Astrocyte of the cerebellum (primary cell): ENCODE results near the gene ECE1.

Experiments used
- DNase-seq: peaks from one replicate; pipeline ENCODE4 v3.0.0-alpha.2; 2011; ENCODE audit warnings: low read depth
- H3K4me3 ChIP-seq: 2 replicates; pipeline ENCODE4 v1.5.1; 2011; ENCODE audit warnings: mild to moderate bottlenecking, low read depth, low read length, moderate library complexity
- in situ Hi-C: cut with HindIII; loops from 2 replicates; pipeline ENCODE4 v1.10.0; 2017; ENCODE audit warnings: low sequenced_read_pairs
- TF ChIP-seq, protein P1 (sequence below): IDR thresholded peaks from 2 replicates; pipeline ENCODE4 v1.5.1; 2012; ENCODE audit warnings: low read length, low read depth, moderate library complexity, mild to moderate bottlenecking; ENCODE audit errors: missing control alignments

ECE1 gene

DNA sequence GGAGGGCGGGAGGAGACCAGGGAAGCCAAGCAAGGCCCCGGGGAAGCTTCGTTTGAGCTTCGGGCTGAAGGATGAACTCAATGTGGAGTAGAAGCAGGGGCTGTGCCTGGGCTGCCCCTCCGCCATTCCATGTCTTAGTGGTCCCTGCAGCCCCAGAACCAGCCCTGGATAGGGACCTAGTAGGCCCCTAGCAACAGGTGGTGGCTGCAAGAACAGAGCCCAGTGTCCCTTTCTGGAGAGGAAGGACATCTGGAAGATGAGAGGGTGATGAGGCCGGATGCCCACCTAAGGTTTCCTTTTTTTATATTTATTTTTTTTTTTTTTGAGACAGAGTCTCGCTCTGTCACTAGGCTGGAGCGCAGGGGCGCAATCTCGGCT is 27.2 kb downstream of the ECE1 start:
- DNase-seq: no peak
- TF ChIP-seq, protein P1, sequence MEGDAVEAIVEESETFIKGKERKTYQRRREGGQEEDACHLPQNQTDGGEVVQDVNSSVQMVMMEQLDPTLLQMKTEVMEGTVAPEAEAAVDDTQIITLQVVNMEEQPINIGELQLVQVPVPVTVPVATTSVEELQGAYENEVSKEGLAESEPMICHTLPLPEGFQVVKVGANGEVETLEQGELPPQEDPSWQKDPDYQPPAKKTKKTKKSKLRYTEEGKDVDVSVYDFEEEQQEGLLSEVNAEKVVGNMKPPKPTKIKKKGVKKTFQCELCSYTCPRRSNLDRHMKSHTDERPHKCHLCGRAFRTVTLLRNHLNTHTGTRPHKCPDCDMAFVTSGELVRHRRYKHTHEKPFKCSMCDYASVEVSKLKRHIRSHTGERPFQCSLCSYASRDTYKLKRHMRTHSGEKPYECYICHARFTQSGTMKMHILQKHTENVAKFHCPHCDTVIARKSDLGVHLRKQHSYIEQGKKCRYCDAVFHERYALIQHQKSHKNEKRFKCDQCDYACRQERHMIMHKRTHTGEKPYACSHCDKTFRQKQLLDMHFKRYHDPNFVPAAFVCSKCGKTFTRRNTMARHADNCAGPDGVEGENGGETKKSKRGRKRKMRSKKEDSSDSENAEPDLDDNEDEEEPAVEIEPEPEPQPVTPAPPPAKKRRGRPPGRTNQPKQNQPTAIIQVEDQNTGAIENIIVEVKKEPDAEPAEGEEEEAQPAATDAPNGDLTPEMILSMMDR: no peak
- no peak overlapping the region for H3K4me3 ChIP-seq
- in situ Hi-C loops: no loop called here

DNA sequence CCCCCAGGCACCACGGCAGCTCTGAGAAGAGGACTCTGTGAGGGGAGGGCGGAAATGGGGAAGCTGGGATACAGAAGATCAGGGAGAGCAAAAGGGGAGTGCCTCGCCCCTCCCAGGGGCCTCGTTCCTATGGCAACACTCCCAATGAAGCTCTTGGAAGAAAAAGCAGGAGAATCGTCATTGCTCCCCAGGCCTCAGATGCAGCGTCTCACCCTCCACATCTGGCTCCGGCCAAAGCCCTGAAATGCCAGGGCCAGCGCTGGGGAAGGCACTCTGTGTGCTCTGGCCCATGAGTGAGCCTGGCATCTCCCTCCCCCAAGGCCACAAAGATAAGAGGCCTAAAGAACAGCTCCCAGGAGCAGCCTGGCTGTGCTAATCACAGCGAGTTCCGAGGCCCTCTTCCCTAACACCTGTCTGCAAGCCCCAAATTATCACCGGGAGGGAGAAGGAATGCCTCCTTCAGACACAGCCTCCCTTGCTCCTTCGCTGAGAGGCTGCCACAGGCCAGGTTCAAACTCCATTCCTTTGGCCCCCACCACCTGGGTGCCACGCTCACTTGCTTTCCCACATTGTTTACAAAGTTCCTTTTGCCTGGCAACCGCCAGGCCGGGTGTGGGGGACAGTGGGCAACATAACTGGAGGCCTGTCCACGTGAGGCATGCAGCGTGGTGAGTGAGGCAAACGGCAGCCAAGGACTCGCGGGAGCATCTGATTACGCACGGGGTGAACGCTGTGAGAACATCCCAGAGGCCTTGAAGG is 27.8 kb downstream of the ECE1 start:
- in situ Hi-C loops: no loop called here
- TF ChIP-seq, protein P1: no peak
- DNase-seq: peak; percentile 64
- no peak overlapping the region for H3K4me3 ChIP-seq

DNA sequence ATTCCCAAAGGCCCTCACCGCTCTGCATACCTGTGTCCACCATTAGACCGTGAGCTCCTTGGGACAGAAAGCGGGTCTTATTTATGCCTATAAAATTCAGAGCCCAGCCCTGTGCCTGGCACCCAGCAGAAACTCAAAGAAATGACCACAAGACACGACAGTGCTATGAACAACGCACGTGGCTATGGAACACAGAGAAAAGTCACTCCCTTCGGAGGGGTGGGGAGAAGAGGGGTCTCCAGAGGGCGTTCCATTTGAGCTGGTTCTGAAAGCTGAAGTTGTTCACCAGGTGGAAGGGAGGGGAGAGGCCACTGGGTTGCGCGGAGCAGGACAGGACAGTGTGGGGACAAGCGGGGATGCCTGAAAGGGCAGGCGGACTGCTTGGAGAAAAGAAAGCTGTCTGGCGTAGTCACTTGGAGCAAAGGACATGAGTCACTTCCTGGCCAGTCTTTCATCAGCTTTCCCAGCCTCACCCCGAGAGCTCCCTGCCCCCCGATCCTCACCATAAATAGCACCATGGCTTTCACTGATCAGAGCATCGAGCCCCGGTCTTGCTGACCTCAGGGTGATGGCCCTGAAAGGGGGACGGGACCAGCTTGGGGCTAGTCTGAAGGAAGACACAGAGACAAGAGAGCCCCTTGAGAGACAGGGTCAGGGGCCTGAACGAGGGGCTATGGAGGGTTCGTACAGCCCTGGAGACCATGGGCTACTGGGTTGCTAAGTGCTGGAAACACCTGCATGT is 28.5 kb downstream of the ECE1 start:
- in situ Hi-C loops: no loop called here
- H3K4me3 ChIP-seq: no peak overlapping the region
- peak; percentile 56 for DNase-seq
- TF ChIP-seq, protein P1: no peak

DNA sequence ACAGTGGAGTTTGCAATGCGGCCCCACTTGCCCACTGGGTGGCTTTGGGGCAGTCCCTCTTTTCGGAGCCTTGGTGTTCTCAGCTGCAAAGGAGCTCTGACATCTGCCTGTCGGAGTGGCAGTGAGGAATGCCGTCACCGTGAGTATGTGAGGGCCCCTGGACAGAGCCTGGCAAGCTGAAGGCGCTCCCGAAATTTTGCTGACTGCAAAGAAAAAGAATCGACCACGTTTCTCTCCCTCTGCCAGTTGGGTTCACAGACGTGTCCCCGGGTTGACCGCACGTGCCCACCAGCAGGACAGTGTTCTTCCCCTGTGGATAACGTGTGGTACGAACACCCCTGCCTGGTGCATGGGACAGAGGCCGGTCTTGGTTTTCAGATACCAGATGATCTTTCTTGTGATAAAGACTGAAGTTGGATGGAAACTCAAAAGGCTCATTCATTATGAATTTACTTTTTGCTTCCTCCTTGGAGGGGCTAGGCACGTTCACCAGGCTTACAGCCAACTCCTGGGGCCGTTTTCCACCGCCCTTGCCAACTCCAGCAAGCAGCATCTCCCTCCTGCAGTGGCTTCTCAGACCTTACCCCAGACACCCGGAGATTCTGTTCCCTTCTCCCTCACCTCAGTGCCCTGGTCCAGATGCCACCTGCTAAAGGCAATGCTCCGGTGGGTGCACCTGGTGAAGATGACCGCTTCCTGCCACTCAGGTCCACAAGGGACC is 29.7 kb downstream of the ECE1 start:
- no peak for DNase-seq
- TF ChIP-seq, protein P1: no peak
- H3K4me3 ChIP-seq: no peak overlapping the region
- in situ Hi-C loops: no loop called here

DNA sequence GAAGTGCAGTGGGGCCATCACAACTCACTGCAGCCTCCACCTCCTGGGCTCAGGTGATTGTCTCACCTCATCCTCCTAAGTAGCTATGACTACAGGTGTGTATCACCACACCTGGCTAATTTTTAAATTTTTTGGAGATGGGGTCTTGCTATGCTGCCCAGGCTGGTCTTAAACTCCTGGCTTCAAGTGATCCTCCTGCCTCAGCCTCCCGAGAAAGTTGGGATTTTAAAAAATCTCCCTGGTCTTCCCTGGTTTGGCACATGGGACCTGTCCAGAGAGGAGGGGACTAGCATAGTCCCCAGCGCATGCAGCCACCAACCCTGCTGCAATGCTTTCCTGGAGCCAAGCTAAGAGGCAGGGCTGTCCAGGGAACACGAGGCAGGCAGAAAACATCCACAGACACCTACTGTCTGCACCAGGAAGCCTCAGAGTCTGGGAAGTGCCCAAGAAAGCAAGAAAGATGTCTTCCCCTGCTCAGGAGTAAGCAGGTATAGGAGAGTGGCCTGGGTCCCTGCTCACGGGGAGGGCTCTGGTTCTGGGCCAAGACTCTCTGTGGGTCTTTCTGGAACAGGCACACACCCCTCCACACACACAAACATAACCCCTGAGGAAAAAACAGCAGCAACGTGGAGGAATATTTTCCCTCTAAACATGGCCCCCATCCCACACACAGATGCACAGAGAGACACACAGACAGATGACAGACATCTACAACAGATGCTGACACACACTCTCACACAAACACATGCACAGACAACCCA is 30.8 kb downstream of the ECE1 start:
- TF ChIP-seq, protein P1: no peak
- in situ Hi-C loops: no loop called here
- DNase-seq: no peak
- H3K4me3 ChIP-seq: no peak overlapping the region
